HEK293T (cell line): ENCODE results near the gene DIAPH1.

ENCODE experiments used
- CTCF ChIA-PET: fragments of 350-600 bp; formaldehyde crosslinking; extraction: SDS; loops from one replicate; lab custom pipeline; 2021; ENCODE audit warnings: antibody characterized with exemption, inconsistent platforms; lab: Yijun Ruan, JAX
- POLR2A ChIA-PET: fragments of 350-600 bp; formaldehyde crosslinking; extraction: SDS; loops from one replicate; lab custom pipeline; 2020; ENCODE audit warnings: antibody characterized with exemption, inconsistent platforms; lab: Yijun Ruan, JAX
- DNase-seq: peaks from one replicate; pipeline ENCODE4 v3.0.0; 2012; ENCODE audit warnings: mixed read lengths; ENCODE audit errors: extremely low spot score
- ARNT ChIP-seq: fragments of 450-650 bp; IDR thresholded peaks from 2 replicates; pipeline ENCODE4 v1.6.1; 2017; ENCODE audit warnings: mild to moderate bottlenecking
- BHLHE40 ChIP-seq: fragments of 450-650 bp; IDR thresholded peaks from 2 replicates; pipeline ENCODE4 v1.6.1; 2016; ENCODE audit warnings: mild to moderate bottlenecking, moderate library complexity, borderline replicate concordance
- CTBP1 ChIP-seq: fragments of 450-650 bp; IDR thresholded peaks from 2 replicates; pipeline ENCODE4 v1.6.1; 2016; ENCODE audit warnings: borderline replicate concordance
- ELF4 ChIP-seq: fragments of 450-650 bp; IDR thresholded peaks from 2 replicates; pipeline ENCODE4 v1.6.1; 2017; ENCODE audit warnings: antibody characterized with exemption
- FOXA1 ChIP-seq: fragments of 450-650 bp; IDR thresholded peaks from 2 replicates; pipeline ENCODE4 v1.6.1; 2016; ENCODE audit warnings: mild to moderate bottlenecking
- FOXK2 ChIP-seq: fragments of 450-650 bp; IDR thresholded peaks from 2 replicates; pipeline ENCODE4 v1.6.1; 2016; ENCODE audit warnings: mild to moderate bottlenecking
- FOXM1 ChIP-seq: fragments of 450-650 bp; IDR thresholded peaks from 2 replicates; pipeline ENCODE4 v1.6.1; 2017; ENCODE audit warnings: mild to moderate bottlenecking, borderline replicate concordance
- HDGF ChIP-seq: fragments of 450-650 bp; IDR thresholded peaks from 2 replicates; pipeline ENCODE4 v1.6.1; 2017; ENCODE audit warnings: antibody characterized with exemption, borderline replicate concordance
- L3MBTL2 ChIP-seq: fragments of 450-650 bp; conservative IDR thresholded peaks from 2 replicates; pipeline ENCODE4 v1.6.1; 2016; ENCODE audit warnings: mild to moderate bottlenecking
- LEF1 ChIP-seq: fragments of 450-650 bp; IDR thresholded peaks from 2 replicates; pipeline ENCODE4 v1.6.1; 2017; ENCODE audit warnings: mild to moderate bottlenecking, borderline replicate concordance
- NFRKB ChIP-seq: fragments of 450-650 bp; IDR thresholded peaks from 2 replicates; pipeline ENCODE4 v1.6.1; 2016; ENCODE audit warnings: mild to moderate bottlenecking, moderate library complexity
- PKNOX1 ChIP-seq: fragments of 450-650 bp; IDR thresholded peaks from 2 replicates; pipeline ENCODE4 v1.6.1; 2016
- SP1 ChIP-seq: fragments of 450-650 bp; IDR thresholded peaks from 2 replicates; pipeline ENCODE4 v1.6.1; 2017
- SUZ12 ChIP-seq: fragments of 450-650 bp; IDR thresholded peaks from 2 replicates; pipeline ENCODE4 v1.6.1; 2016; ENCODE audit warnings: mild to moderate bottlenecking
- TARDBP ChIP-seq: fragments of 450-650 bp; IDR thresholded peaks from 2 replicates; pipeline ENCODE4 v1.6.1; 2016
- ZNF384 ChIP-seq: fragments of 450-650 bp; IDR thresholded peaks from 2 replicates; pipeline ENCODE4 v1.6.1; 2016

The DIAPH1 gene

GRCh38 chr5:141598391-141599345 is 20.1 kb downstream of the DIAPH1 start:
- DNase-seq, result no peak
- TF ChIP-seq ARNT (no peak), HDGF (no peak), TARDBP (no peak), FOXA1 (no peak), CTBP1 (no peak), FOXM1 (no peak), BHLHE40 (no peak), NFRKB (no peak), ZNF384 (no peak), ELF4 (no peak), FOXK2 (no peak), L3MBTL2 (no peak), SP1 (no peak), LEF1 (no peak), SUZ12 (no peak)
- POLR2A ChIA-PET, result interaction anchor here (1.2 to 1.6 kb wide), 2 partner anchors 18 to 38 kb away, joined by 4 read pairs; partner anchors contain the start of genes HDAC3 and RELL2
- CTCF ChIA-PET, result interaction anchor here (0.7 to 2.7 kb wide), 4 partner anchors 9 to 39 kb away, joined by 3 to 17 read pairs (median 4); partner anchors contain the start of gene DIAPH1

- TF ChIP-seq ZNF384 (no peak), SP1 (no peak), FOXM1 (no peak), LEF1 (no peak), ARNT (no peak), L3MBTL2 (no peak), ELF4 (no peak), BHLHE40 (no peak), TARDBP (no peak), CTBP1 (no peak), PKNOX1 (no peak)
- CTCF ChIA-PET, result interaction anchor here (0.6 to 2.7 kb wide), 4 partner anchors 9 to 547 kb away, joined by 3 to 17 read pairs (median 4); partner anchors contain the start of gene DIAPH1
- DNase-seq, result no peak
- POLR2A ChIA-PET, result interaction anchor here (1.6 kb wide), 1 partner anchor 19 kb away, joined by 4 read pairs; no protein-coding TSS in a partner anchor
Measured at GRCh38 chr5:141597814-141598213, 21.0 kb downstream of the DIAPH1 start.

- POLR2A ChIA-PET, result interaction anchor here (1.6 kb wide), 1 partner anchor 20 kb away, joined by 4 read pairs; no protein-coding TSS in a partner anchor
- TF ChIP-seq ARNT, result no peak
- TF ChIP-seq FOXK2, result no peak
- no peak for TF ChIP-seq CTBP1
- no peak for TF ChIP-seq TARDBP
- no peak for TF ChIP-seq SP1
- TF ChIP-seq ZNF384, result no peak
- no peak for TF ChIP-seq NFRKB
- no peak for TF ChIP-seq LEF1
- no peak for TF ChIP-seq HDGF
- no peak for TF ChIP-seq SUZ12
- no peak for TF ChIP-seq ELF4
- no peak for TF ChIP-seq BHLHE40
- TF ChIP-seq FOXM1, result no peak
- no peak for TF ChIP-seq PKNOX1
- no peak for TF ChIP-seq L3MBTL2
- no peak for TF ChIP-seq FOXA1
- DNase-seq, result no peak
- CTCF ChIA-PET, result interaction anchor here (0.6 to 2.7 kb wide), 3 partner anchors 22 to 547 kb away, joined by 3 to 17 read pairs (median 5); partner anchors contain the start of gene DIAPH1
Measured at GRCh38 chr5:141597394-141597793, 21.4 kb downstream of the DIAPH1 start.

DNA sequence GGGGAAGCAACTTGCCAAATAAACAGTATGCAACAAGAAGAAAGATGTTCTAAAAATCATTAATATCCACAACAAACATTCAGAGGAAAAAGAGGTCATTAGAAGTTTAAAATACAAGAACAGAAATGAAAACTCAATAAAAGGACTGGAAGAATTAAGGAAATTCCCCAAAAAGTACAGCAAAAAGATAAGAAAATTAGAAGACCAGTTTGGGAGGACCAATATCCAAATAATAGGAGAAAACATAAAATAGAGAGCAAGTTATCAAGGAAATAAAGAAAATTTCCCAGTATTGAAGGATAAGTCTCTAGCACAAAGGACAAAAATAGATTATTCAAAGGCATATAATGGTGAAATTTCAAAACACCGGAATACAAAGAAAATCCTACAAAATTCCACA is 21.9 kb downstream of the DIAPH1 start:
- CTCF ChIA-PET, result interaction anchor here (1.6 to 2.7 kb wide), 2 partner anchors 22 to 41 kb away, joined by 5 to 17 read pairs; partner anchors contain the start of gene DIAPH1

GRCh38 chr5:141590127-141590526 is 28.7 kb downstream of the DIAPH1 start:
- no peak for TF ChIP-seq BHLHE40
- TF ChIP-seq L3MBTL2, result no peak
- no peak for TF ChIP-seq ELF4
- ChIA-PET CTCF (interaction anchor here (1.2 kb wide), 1 partner anchor 29 kb away, joined by 6 read pairs; the partner anchor contains the start of gene DIAPH1), POLR2A (no interaction called here)
- no peak for DNase-seq

More for the DNA sequence above, 21.9 kb downstream of the DIAPH1 start:
- DNase-seq, result no peak
- POLR2A ChIA-PET, result interaction anchor here (1.0 to 1.6 kb wide), 2 partner anchors 20 to 40 kb away, joined by 3 to 4 read pairs; partner anchors contain the start of genes HDAC3 and RELL2
- TF ChIP-seq BHLHE40, result no peak

- CTCF ChIA-PET, result no interaction called here
- DNase-seq, result no peak
- POLR2A ChIA-PET, result no interaction called here
- TF ChIP-seq SP1 (no peak), HDGF (no peak), FOXK2 (no peak), FOXM1 (no peak), ELF4 (no peak), CTBP1 (no peak), FOXA1 (no peak), ZNF384 (no peak), NFRKB (no peak), LEF1 (no peak), PKNOX1 (no peak)
Measured at GRCh38 chr5:141586246-141586645, 32.6 kb downstream of the DIAPH1 start.
